Muscle layer of duodenum (tissue), 2 donors: Measurements from ENCODE around the gene ADGB.

Source experiments
- H3K27ac ChIP-seq: one replicate; pipeline ENCODE4 v1.7.0; 2013; ENCODE audit warnings: mild to moderate bottlenecking, low read length
- H3K27me3 ChIP-seq: one replicate; pipeline ENCODE4 v1.7.0; 2013; ENCODE audit warnings: low read depth, mild to moderate bottlenecking, control low read depth, low read length
- H3K36me3 ChIP-seq, 2 donors: one replicate each; pipeline ENCODE4 v1.7.0; 2013; ENCODE audit warnings: low read length in 2 of 2, control low read depth in 1 of 2, mild to moderate bottlenecking in 1 of 2; ENCODE audit not compliant: insufficient read depth in 2 of 2, control insufficient read depth in 1 of 2
- H3K4me1 ChIP-seq, 2 donors: one replicate each; pipeline ENCODE4 v1.7.0; 2013; ENCODE audit warnings: low read length in 2 of 2, mild to moderate bottlenecking in 2 of 2, control low read depth in 1 of 2, moderate library complexity in 1 of 2; ENCODE audit not compliant: insufficient read depth in 2 of 2, control insufficient read depth in 1 of 2
- H3K4me3 ChIP-seq, 2 donors: one replicate each; pipeline ENCODE4 v1.7.0; 2013; ENCODE audit warnings: low read length in 2 of 2, low read depth in 1 of 2, mild to moderate bottlenecking in 1 of 2
- H3K9me3 ChIP-seq, 2 donors: one replicate each; pipeline ENCODE4 v1.7.0; 2013; ENCODE audit warnings: low read length in 2 of 2, control low read depth in 1 of 2, mild to moderate bottlenecking in 1 of 2; ENCODE audit not compliant: control insufficient read depth in 1 of 2
- donor health status: healthy.

Gene ADGB

DNA sequence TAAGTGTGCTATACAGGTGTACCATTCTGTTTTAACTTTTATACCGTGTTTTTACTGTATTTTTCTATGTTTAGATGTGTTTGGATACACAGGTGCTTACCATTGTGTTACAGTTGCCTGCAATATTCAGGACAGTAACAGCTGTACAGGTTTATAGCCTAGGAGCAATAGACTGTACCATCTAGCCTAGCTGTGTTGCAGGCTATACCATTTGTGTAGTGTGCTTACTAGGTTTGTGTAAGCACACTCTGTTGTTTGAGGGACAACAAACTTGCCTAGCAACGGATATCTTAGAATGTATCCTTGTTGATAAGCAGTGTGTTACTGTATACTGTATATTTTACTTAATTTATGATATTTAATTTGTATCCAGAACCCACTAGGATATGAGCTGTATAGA lies 35.2 kb downstream of the ADGB start:
- H3K4me1 ChIP-seq = no peaks in the 10 kb centered on the region
- H3K36me3 ChIP-seq = no peaks in the 10 kb centered on the region
- no peak overlapping the region for H3K4me3 ChIP-seq
- no peak overlapping the region for H3K27ac ChIP-seq
- H3K27me3 ChIP-seq = no peaks in the 10 kb centered on the region
- no peaks in the 10 kb centered on the region for H3K9me3 ChIP-seq

DNA sequence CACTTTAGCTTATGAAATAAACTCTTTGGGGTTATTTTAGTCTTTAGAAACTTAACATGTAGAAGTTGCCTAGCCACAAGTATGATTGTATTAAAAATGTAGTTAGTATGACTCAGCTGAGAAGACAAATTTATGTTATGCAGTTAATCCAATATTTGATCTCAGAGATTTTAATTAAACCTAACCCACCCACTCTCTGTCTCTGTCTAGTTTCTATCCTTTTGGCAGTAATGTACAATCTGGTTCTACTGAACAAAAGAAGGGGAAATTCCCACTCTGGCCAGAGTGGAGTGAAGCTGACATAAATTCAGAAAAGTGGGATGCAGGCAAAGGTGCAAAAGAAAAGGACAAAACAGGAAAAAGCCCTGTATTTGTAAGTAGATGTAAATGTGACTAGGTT lies 36.4 kb downstream of the ADGB start:
- Histone ChIP-seq H3K4me3 (no peak overlapping the region), H3K27ac (no peak overlapping the region), H3K9me3 (no peaks in the 10 kb centered on the region), H3K36me3 (no peaks in the 10 kb centered on the region), H3K4me1 (no peaks in the 10 kb centered on the region), H3K27me3 (no peaks in the 10 kb centered on the region)

DNA sequence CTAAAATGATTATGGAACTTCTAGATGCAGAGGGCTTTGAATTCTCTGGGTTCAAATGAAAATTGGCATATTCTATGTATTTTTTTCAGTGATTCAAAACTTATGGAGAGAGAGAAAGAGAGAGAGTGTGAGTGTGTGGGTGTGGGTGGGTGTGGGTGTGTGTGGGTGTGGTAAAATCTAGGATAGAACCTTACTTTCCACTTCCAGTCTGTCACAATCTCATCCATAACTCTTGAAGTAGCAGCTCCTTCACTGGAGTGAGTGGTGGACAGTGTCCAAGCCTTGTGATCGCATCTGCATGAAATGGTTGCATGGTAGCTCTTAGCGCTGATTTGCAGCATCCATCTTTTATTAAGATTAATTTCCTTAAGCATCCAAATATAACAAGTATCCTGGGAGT lies 37.7 kb downstream of the ADGB start:
- H3K27ac ChIP-seq = no peak overlapping the region
- no peaks in the 10 kb centered on the region for H3K27me3 ChIP-seq
- no peaks in the 10 kb centered on the region for H3K4me1 ChIP-seq
- no peaks in the 10 kb centered on the region for H3K36me3 ChIP-seq
- no peaks in the 10 kb centered on the region for H3K9me3 ChIP-seq
- no peak overlapping the region for H3K4me3 ChIP-seq

DNA sequence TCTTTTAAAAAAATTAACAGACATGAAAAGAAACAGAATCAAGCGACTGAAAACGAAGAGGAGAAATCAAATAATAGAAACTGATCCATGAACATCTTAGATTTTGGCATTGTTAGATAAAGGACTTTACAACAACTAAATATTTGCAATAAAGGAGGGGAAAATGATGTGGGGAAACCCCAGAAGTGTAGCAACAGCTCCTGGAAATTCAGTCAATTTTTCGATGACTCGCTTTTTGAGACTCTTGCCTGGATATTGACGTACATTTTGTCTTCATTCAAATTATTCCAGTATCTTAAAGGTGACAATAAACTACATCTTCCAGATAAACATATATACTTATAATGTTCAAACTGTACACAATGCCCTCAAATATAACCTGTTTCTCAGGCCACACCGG lies 44.1 kb downstream of the ADGB start:
- H3K27me3 ChIP-seq = no peaks in the 10 kb centered on the region
- no peaks in the 10 kb centered on the region for H3K4me1 ChIP-seq
- no peak overlapping the region for H3K27ac ChIP-seq
- no peaks in the 10 kb centered on the region for H3K36me3 ChIP-seq
- no peaks in the 10 kb centered on the region for H3K9me3 ChIP-seq
- H3K4me3 ChIP-seq = no peak overlapping the region

DNA sequence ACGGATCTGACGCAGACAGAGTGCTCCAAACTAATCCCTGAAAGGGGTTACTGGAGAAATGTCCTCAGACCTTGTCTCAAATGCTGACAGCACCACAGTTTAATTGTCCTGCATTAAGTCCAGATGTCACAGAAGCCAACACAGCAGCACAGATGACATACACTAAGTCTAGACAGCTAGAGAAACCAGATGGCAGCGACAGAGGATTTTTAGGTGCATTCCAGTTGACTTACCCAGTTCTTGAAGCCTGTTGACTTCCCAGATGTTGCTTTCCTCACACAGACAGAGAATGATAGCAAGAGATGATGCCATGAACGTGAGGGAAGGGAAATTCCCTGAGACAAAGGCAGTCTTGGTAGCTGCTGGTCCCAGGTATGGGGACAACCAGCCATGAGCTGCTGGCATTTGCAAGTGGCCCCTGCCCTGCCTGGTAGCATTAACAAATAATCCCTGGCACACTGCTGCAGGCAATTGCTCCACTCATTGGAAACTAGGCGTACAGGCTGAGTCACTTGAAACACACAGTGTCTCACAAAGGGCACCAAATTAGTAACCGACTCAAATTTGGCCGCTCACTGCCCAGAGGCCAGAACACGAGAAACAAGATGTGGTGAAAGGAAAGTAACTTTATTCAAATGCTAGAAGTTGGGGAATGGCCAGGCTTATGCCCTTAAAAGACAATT lies 52.2 kb downstream of the ADGB start:
- no peak overlapping the region for H3K4me3 ChIP-seq
- no peaks in the 10 kb centered on the region for H3K9me3 ChIP-seq
- no peaks in the 10 kb centered on the region for H3K36me3 ChIP-seq
- H3K27me3 ChIP-seq = no peaks in the 10 kb centered on the region
- H3K4me1 ChIP-seq = no peaks in the 10 kb centered on the region
- H3K27ac ChIP-seq = no peak overlapping the region

DNA sequence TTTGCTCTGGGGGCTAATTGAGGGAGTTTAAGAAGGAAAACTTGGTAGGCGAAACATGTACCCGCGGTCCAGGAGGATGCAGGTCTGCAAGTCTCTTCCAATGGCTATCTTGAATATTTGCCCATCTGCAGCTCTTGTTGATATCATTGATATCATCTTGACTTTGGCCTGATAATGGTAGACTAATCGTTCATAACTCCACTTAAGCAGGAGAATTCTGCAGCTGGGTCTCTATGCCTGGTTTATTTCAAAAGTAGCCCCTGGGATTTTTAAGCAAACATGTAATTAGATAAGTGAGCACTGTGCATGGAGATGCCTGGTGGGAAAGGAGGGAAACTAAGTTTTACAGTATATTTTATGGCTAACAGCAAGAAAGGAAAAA lies 52.7 kb downstream of the ADGB start:
- Histone ChIP-seq H3K4me1 (no peaks in the 10 kb centered on the region), H3K27me3 (no peaks in the 10 kb centered on the region), H3K36me3 (no peaks in the 10 kb centered on the region), H3K27ac (no peak overlapping the region), H3K4me3 (no peak overlapping the region), H3K9me3 (no peaks in the 10 kb centered on the region)

DNA sequence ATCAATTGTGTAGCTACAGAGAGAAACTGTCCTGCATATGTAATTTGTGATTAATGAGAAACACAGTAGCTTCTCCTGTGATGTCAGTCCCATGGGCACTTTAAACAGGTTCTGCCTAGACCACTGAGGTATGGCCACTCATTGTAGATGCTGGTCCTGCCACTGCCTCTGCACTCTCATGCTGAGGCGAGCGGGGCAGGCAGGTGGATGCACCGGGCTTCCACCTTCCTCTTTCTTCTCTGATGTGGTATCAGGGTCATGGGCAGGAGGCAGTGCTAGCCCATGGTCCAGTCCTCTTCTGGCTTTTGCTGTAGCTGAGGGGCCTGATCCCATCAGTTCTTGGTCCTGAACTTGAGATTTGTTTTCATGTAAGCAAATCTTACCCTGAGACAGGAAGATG lies 58.7 kb downstream of the ADGB start:
- Histone ChIP-seq H3K36me3 (no peaks in the 10 kb centered on the region), H3K4me1 (no peaks in the 10 kb centered on the region), H3K27ac (no peak overlapping the region), H3K4me3 (no peak overlapping the region), H3K27me3 (no peaks in the 10 kb centered on the region), H3K9me3 (no peaks in the 10 kb centered on the region)

DNA sequence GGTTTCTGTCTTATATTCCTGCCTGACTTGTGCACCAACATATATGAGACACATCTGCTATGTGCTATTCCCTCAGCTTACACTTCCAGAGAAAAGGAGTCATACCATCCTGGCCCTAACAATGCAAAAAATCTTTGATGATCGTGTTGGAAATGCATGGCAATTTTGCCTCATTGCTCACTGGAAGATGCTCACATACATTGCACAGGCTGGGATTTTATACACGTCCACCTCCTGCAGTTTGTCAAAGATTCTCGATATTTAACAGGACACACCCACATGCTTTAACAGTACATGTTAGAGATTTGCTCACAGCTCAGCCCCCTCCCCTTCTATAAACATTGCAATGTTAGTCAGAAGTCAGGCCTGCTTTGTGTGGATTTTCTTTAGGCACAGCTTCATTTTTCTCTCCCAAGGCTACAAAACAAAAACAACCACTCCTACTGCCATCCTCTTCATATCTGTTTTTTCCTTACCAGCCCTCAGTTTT lies 66.1 kb downstream of the ADGB start:
- H3K36me3 ChIP-seq = no peaks in the 10 kb centered on the region
- no peaks in the 10 kb centered on the region for H3K4me1 ChIP-seq
- no peaks in the 10 kb centered on the region for H3K27me3 ChIP-seq
- no peak overlapping the region for H3K27ac ChIP-seq
- no peak overlapping the region for H3K4me3 ChIP-seq
- H3K9me3 ChIP-seq = no peaks in the 10 kb centered on the region

DNA sequence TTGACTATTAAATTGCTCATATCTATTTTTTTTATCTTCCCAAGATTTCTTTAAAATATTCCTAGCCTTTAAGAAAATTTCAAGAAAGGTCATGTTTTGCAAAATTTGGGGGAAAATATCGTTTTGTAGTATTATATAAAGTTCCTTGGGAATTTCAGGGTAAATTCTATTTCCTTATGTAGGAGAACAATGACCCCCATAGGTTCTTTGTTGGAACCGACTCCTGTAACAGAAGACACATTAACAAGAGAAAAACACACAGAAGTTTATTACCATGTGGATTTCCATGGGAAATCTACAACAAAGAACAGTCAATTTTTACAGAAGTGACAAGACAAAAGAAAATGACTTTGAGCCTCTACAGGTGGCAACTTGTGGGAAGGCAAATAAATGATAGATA lies 68.1 kb downstream of the ADGB start:
- Histone ChIP-seq H3K4me3 (no peak overlapping the region), H3K27me3 (no peaks in the 10 kb centered on the region), H3K27ac (no peak overlapping the region), H3K36me3 (no peaks in the 10 kb centered on the region), H3K9me3 (no peaks in the 10 kb centered on the region), H3K4me1 (no peaks in the 10 kb centered on the region)

DNA sequence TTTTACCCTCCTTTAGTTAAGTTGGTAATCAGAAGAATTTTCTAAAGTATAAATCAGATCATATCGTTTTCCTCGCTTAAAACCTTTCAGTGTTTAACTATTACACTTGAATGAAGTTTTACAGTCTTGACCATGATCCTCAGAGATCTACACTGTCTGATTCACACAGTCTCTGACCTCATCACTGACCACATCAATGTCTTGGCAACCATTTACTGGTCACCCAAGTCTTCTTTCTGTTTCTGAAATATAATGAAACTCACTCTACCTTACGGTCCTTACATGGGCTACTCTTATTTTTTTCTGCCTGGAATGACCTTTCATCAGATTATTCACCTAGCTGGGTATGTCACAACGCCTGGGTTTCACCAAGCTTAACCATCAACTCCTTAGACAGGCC lies 71.4 kb downstream of the ADGB start:
- no peak overlapping the region for H3K4me3 ChIP-seq
- H3K27me3 ChIP-seq = no peaks in the 10 kb centered on the region
- H3K36me3 ChIP-seq = no peaks in the 10 kb centered on the region
- H3K4me1 ChIP-seq = no peaks in the 10 kb centered on the region
- H3K27ac ChIP-seq = no peak overlapping the region
- H3K9me3 ChIP-seq = no peaks in the 10 kb centered on the region

DNA sequence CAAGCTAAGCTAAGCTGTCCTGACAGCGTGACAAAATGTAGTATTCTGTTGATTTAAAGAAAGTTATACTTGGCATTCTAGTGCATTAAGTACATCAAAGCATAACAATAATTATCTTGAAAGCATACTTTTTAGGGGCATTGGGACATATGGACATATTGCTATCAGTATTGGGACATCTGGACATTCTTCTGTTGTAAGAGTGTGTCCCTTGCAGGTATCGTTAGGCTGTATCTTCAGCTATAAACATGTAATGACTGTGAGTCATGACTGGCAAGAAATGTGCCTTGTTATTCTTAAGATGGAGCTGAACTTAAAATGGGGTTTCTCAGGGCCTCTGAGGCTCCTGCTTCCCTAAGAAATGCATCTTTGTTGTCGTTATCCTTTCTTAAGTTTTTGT lies 74.3 kb downstream of the ADGB start:
- Histone ChIP-seq H3K27ac (no peak overlapping the region), H3K4me1 (no peaks in the 10 kb centered on the region), H3K27me3 (no peaks in the 10 kb centered on the region), H3K36me3 (no peaks in the 10 kb centered on the region), H3K9me3 (no peaks in the 10 kb centered on the region), H3K4me3 (no peak overlapping the region)

DNA sequence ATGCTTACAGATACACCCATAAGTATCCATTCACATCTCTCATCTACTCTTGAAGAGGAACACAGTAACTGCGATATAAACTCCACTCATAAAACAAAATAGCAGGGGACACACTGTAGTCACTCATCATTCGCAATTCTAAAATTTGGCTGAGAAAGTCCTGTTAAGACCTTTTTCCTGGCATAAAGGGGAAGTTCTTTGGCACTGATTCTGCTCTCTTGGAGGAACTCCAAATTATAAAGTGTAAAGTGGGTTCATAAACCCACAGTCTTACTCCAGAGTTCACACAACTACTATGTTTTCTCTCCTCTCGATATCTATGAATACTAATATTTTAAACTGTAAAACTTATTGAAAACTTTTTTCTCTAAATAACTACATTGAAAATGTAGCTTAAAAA lies 80.6 kb downstream of the ADGB start:
- H3K4me3 ChIP-seq = no peak overlapping the region
- no peaks in the 10 kb centered on the region for H3K4me1 ChIP-seq
- no peaks in the 10 kb centered on the region for H3K27me3 ChIP-seq
- H3K9me3 ChIP-seq = no peaks in the 10 kb centered on the region
- no peak overlapping the region for H3K27ac ChIP-seq
- H3K36me3 ChIP-seq = no peaks in the 10 kb centered on the region
